ENCODE measurements around the gene NUCB2.

Gene NUCB2

GRCh38 chr11:17343907-17344306 lies 67.4 kb downstream of the NUCB2 start:
- DNase-seq, result peak; percentile 73

GRCh38 chr11:17347676-17348075 lies 71.1 kb downstream of the NUCB2 start:
- DNase-seq, result no peak

GRCh38 chr11:17350455-17351171 lies 74.1 kb downstream of the NUCB2 start:
- DNase-seq, result no peak

- DNase-seq, result no peak
Observed at GRCh38 chr11:17351172-17351509, 74.6 kb downstream of the NUCB2 start.

- peak; percentile 63 for DNase-seq
Observed at GRCh38 chr11:17351510-17352176, 75.1 kb downstream of the NUCB2 start, which contains the start of gene NCR3LG1. NCR3LG1 (plus strand) TSS chr11:17351800; CDS start chr11:17351970, 170 bp downstream.

- DNase-seq, result peak; percentile 84
Observed at GRCh38 chr11:17352950-17353820, 76.6 kb downstream of the NUCB2 start.

- DNase-seq, result no peak
Observed at GRCh38 chr11:17353821-17354600, 77.5 kb downstream of the NUCB2 start.

GRCh38 chr11:17354601-17354991 lies 78.1 kb downstream of the NUCB2 start:
- DNase-seq, result peak; percentile 77

- DNase-seq, result no peak
Observed at GRCh38 chr11:17366495-17366894, 90.0 kb downstream of the NUCB2 start.

GRCh38 chr11:17368551-17368950 lies 92.0 kb downstream of the NUCB2 start:
- peak; percentile 15 for DNase-seq

GRCh38 chr11:17369094-17369493 lies 92.6 kb downstream of the NUCB2 start:
- DNase-seq, result no peak

- no peak for DNase-seq
Observed at GRCh38 chr11:17369684-17370243, 93.2 kb downstream of the NUCB2 start.

GRCh38 chr11:17371614-17372013 lies 95.1 kb downstream of the NUCB2 start:
- DNase-seq, result no peak

GRCh38 chr11:17375547-17375946 lies 99.0 kb downstream of the NUCB2 start:
- no peak for DNase-seq

GRCh38 chr11:17376493-17376892 lies 100.0 kb downstream of the NUCB2 start:
- no peak for DNase-seq

- DNase-seq, result no peak
Observed at GRCh38 chr11:17378655-17379054, 102.1 kb downstream of the NUCB2 start.

GRCh38 chr11:17379383-17380180 lies 103.0 kb downstream of the NUCB2 start:
- DNase-seq, result no peak

- no peak for DNase-seq
Observed at GRCh38 chr11:17381156-17381555, 104.6 kb downstream of the NUCB2 start.

All from stimulated activated CD4-positive, alpha-beta T cell treated with anti-CD3 and anti-CD28 coated beads, Interleukin-15, amount 100 ng/mL, for 24 hours (primary cell).